HepG2 (cell line): Measurements from ENCODE around the gene ADORA2B. TPM values are rescaled to one million over a fixed set of nuclear protein-coding genes. Genes with fewer than 3 reads are reported as not detected.

Source experiments
- ATF1 ChIP-seq: IDR thresholded peaks from 2 replicates; pipeline ENCODE4 v1.6.1; 2016; ENCODE audit warnings: mild to moderate bottlenecking, control low read depth
- HOXA3 ChIP-seq: sonication (generic); formaldehyde crosslinking; IDR thresholded peaks from 2 replicates; pipeline ENCODE4 v1.5.0; 2020; ENCODE audit warnings: missing genetic modification reagents
- IRF2 ChIP-seq: IDR thresholded peaks from 2 replicates; pipeline ENCODE4 v1.6.1; 2018; ENCODE audit warnings: missing genetic modification reagents, missing compliant biosample characterization
- KDM4B ChIP-seq: sonication (generic); formaldehyde crosslinking; IDR thresholded peaks from 2 replicates; pipeline ENCODE4 v1.4.0; 2020; ENCODE audit warnings: missing genetic modification reagents
- MAFG ChIP-seq: sonication (generic); formaldehyde crosslinking; IDR thresholded peaks from 2 replicates; pipeline ENCODE4 v1.5.1; 2020; ENCODE audit warnings: mild to moderate bottlenecking, missing genetic modification reagents
- MAFK ChIP-seq, 2 experiments: IDR thresholded peaks in 1 of 2; conservative IDR thresholded peaks in 1 of 2; 2 replicates each; pipeline ENCODE4 v1.6.1; 2011; ENCODE audit warnings: improper control_type of control experiment in 2 of 2, low read length in 2 of 2
- MED1 ChIP-seq: sonication (generic); formaldehyde crosslinking; IDR thresholded peaks from 2 replicates; pipeline ENCODE4 v1.4.0; 2020; ENCODE audit warnings: missing genetic modification reagents
- MIER2 ChIP-seq: IDR thresholded peaks from 2 replicates; pipeline ENCODE4 v1.6.1; 2016; ENCODE audit warnings: missing biosample characterization, missing genetic modification reagents
- MTA1 ChIP-seq: sonication (generic); formaldehyde crosslinking; IDR thresholded peaks from 2 replicates; pipeline ENCODE4 v1.4.0; 2020; ENCODE audit warnings: missing genetic modification reagents, mild to moderate bottlenecking, borderline replicate concordance
- NFRKB ChIP-seq: fragments of 450-650 bp; IDR thresholded peaks from 2 replicates; pipeline ENCODE4 v1.6.1; 2017
- PHF8 ChIP-seq: sonication (generic); formaldehyde crosslinking; IDR thresholded peaks from 2 replicates; pipeline ENCODE4 v1.5.0; 2020; ENCODE audit warnings: missing genetic modification reagents
- RARG ChIP-seq: sonication (generic); formaldehyde crosslinking; IDR thresholded peaks from 2 replicates; pipeline ENCODE4 v1.4.0; 2020; ENCODE audit warnings: low read depth, mild to moderate bottlenecking, missing genetic modification reagents
- SALL2 ChIP-seq: sonication (generic); formaldehyde crosslinking; IDR thresholded peaks from 2 replicates; pipeline ENCODE4 v1.8.1; 2023; ENCODE audit warnings: mild to moderate bottlenecking, missing genetic modification reagents, inconsistent platforms
- SIX4 ChIP-seq: sonication (generic); formaldehyde crosslinking; IDR thresholded peaks from 2 replicates; pipeline ENCODE4 v1.4.0; 2020; ENCODE audit warnings: missing genetic modification reagents
- TAF1 ChIP-seq: sonication (generic); formaldehyde crosslinking; IDR thresholded peaks from 2 replicates; pipeline ENCODE4 v1.4.0; 2020; ENCODE audit warnings: missing genetic modification reagents
- WIZ ChIP-seq: sonication (generic); formaldehyde crosslinking; IDR thresholded peaks from 2 replicates; pipeline ENCODE4 v1.5.1; 2020; ENCODE audit warnings: mild to moderate bottlenecking, missing genetic modification reagents
- ZFAT ChIP-seq: sonication (generic); formaldehyde crosslinking; conservative IDR thresholded peaks from 2 replicates; pipeline ENCODE4 v1.8.1; 2023; ENCODE audit warnings: missing genetic modification reagents, inconsistent platforms
- ZFP1 ChIP-seq: IDR thresholded peaks from 2 replicates; pipeline ENCODE4 v1.6.1; 2016
- ZNF234 ChIP-seq: sonication (generic); formaldehyde crosslinking; conservative IDR thresholded peaks from 2 replicates; pipeline ENCODE4 v1.5.1; 2020; ENCODE audit warnings: mild to moderate bottlenecking, missing genetic modification reagents
- ZNF354B ChIP-seq: sonication (generic); formaldehyde crosslinking; IDR thresholded peaks from 2 replicates; pipeline ENCODE4 v1.8.0; 2022; ENCODE audit warnings: mild to moderate bottlenecking, missing genetic modification reagents
- ZNF460 ChIP-seq: sonication (generic); formaldehyde crosslinking; IDR thresholded peaks from 2 replicates; pipeline ENCODE4 v1.5.1; 2020; ENCODE audit warnings: missing genetic modification reagents, mild to moderate bottlenecking, borderline replicate concordance
- ZNF563 ChIP-seq: sonication (generic); formaldehyde crosslinking; IDR thresholded peaks from 2 replicates; pipeline ENCODE4 v1.8.0; 2022; ENCODE audit warnings: mild to moderate bottlenecking, moderate library complexity, missing genetic modification reagents
- ZNF790 ChIP-seq: sonication (generic); formaldehyde crosslinking; IDR thresholded peaks from 2 replicates; pipeline ENCODE4 v1.8.0; 2022; ENCODE audit warnings: missing genetic modification reagents, mild to moderate bottlenecking, borderline replicate concordance
- polyA plus RNA-seq, 8 experiments: library from polyadenylated mRNA; depleted of rRNA in 3 of 8; stranded (reverse) in 7 of 8; unstranded in 1 of 8; fragments of >200 nt; fragmentation: Illumina TruSeq in 4 of 8; extraction: Trizol in 4 of 8; gene quantifications; 2 replicates each; pipeline versions ENCODE4 v1.2.1 to v1.2.3, GENCODE V29; 2011 to 2016; ENCODE audit warnings: low read depth in 4 of 8, missing spikeins in 1 of 8, mixed read lengths in 1 of 8; ENCODE audit not compliant: insufficient read depth in 1 of 8
- total RNA-seq, 5 experiments: library from RNA; depleted of rRNA; stranded (reverse); fragments of >200 nt; fragmentation: Illumina TruSeq; extraction: Trizol; gene quantifications; 2 replicates each; pipeline ENCODE4 v1.2.3, GENCODE V29; 2016; ENCODE audit warnings: low read depth in 1 of 5
- TF ChIP-seq, protein P1 (sequence below): sonication (generic); formaldehyde crosslinking; IDR thresholded peaks from 2 replicates; pipeline ENCODE4 v1.4.0; 2020; ENCODE audit warnings: missing genetic modification reagents, borderline replicate concordance
- TF ChIP-seq, protein P2 (sequence below): sonication (generic); formaldehyde crosslinking; IDR thresholded peaks from 2 replicates; pipeline ENCODE4 v1.5.1; 2020; ENCODE audit warnings: missing genetic modification reagents, mild to moderate bottlenecking, borderline replicate concordance
- TF ChIP-seq, protein P3 (sequence below): sonication (generic); formaldehyde crosslinking; IDR thresholded peaks from 2 replicates; pipeline ENCODE4 v1.8.0; 2022; ENCODE audit warnings: missing genetic modification reagents, low read depth, mild to moderate bottlenecking, borderline replicate concordance
- TF ChIP-seq, protein P4 (sequence below): sonication (generic); formaldehyde crosslinking; IDR thresholded peaks from 2 replicates; pipeline ENCODE4 v1.5.1; 2020; ENCODE audit warnings: missing genetic modification reagents, mild to moderate bottlenecking, borderline replicate concordance

Gene ADORA2B
- total and polyA plus RNA-seq, 2 of the 13 experiments (the other 11 are each of a cell fraction or from before 2014, with no cell fraction given), result 10.4 to 20.0 TPM

DNA sequence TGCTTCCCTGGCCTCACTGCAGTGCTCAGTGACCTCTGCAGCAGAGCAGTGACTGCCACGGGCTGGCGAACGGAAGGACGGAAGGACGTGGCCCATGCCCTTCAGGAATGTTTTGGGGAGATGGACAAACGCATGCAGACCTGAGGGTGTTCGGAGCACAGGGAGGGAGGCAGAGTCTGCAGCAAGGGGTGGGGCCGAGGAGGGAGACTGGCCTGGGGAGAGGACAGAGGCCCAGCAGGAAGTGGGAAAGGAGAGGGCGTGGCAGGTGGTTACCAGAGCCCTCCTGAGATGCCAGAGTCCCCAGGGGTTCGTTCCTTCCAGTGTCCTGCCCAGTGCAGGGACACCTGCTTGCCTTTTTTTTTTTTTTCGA, 21.9 kb downstream of the ADORA2B start (continued):
- TF ChIP-seq ZNF563 (CRISPR knock-in tag) (no peak), PHF8 (CRISPR knock-in tag) (peak; percentile 42; the same call in 1 of the 2 replicates), IRF2 (0 out of 2 replicates have a peak, but pooled peaks have one; percentile 7), NFRKB (no peak), ZNF354B (CRISPR knock-in tag) (no peak), SIX4 (CRISPR knock-in tag) (no peak), ATF1 (CRISPR knock-in tag) (no peak), MIER2 (CRISPR knock-in tag) (no peak), MTA1 (CRISPR knock-in tag) (no peak), ZNF790 (no peak), SALL2 (CRISPR knock-in tag) (no peak), ZFAT (CRISPR knock-in tag) (no peak), TAF1 (CRISPR knock-in tag) (no peak), MAFK (conservative IDR thresholded peaks at IDR 0.05 in 1 of 2, IDR thresholded peaks at IDR 0.05 in 1 of 2; ENCODE audit: low read length in 2 of 2) (no peak), RARG (CRISPR knock-in tag) (no peak), MAFG (CRISPR knock-in tag) (no peak), WIZ (CRISPR knock-in tag) (no peak), MED1 (no peak; the same call in 1 of the 2 replicates), ZNF234 (no peak), ZNF460 (CRISPR knock-in tag) (no peak), KDM4B (CRISPR knock-in tag) (no peak), HOXA3 (CRISPR knock-in tag) (no peak), ZFP1 (no peak)
- TF ChIP-seq, protein P1, sequence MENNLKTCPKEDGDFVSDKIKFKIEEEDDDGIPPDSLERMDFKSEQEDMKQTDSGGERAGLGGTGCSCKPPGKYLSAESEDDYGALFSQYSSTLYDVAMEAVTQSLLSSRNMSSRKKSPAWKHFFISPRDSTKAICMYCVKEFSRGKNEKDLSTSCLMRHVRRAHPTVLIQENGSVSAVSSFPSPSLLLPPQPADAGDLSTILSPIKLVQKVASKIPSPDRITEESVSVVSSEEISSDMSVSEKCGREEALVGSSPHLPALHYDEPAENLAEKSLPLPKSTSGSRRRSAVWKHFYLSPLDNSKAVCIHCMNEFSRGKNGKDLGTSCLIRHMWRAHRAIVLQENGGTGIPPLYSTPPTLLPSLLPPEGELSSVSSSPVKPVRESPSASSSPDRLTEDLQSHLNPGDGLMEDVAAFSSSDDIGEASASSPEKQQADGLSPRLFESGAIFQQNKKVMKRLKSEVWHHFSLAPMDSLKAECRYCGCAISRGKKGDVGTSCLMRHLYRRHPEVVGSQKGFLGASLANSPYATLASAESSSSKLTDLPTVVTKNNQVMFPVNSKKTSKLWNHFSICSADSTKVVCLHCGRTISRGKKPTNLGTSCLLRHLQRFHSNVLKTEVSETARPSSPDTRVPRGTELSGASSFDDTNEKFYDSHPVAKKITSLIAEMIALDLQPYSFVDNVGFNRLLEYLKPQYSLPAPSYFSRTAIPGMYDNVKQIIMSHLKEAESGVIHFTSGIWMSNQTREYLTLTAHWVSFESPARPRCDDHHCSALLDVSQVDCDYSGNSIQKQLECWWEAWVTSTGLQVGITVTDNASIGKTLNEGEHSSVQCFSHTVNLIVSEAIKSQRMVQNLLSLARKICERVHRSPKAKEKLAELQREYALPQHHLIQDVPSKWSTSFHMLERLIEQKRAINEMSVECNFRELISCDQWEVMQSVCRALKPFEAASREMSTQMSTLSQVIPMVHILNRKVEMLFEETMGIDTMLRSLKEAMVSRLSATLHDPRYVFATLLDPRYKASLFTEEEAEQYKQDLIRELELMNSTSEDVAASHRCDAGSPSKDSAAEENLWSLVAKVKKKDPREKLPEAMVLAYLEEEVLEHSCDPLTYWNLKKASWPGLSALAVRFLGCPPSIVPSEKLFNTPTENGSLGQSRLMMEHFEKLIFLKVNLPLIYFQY (CRISPR knock-in tag), result no peak
- TF ChIP-seq, protein P2, sequence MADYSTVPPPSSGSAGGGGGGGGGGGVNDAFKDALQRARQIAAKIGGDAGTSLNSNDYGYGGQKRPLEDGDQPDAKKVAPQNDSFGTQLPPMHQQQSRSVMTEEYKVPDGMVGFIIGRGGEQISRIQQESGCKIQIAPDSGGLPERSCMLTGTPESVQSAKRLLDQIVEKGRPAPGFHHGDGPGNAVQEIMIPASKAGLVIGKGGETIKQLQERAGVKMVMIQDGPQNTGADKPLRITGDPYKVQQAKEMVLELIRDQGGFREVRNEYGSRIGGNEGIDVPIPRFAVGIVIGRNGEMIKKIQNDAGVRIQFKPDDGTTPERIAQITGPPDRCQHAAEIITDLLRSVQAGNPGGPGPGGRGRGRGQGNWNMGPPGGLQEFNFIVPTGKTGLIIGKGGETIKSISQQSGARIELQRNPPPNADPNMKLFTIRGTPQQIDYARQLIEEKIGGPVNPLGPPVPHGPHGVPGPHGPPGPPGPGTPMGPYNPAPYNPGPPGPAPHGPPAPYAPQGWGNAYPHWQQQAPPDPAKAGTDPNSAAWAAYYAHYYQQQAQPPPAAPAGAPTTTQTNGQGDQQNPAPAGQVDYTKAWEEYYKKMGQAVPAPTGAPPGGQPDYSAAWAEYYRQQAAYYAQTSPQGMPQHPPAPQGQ (CRISPR knock-in tag), result no peak
- TF ChIP-seq, protein P3, sequence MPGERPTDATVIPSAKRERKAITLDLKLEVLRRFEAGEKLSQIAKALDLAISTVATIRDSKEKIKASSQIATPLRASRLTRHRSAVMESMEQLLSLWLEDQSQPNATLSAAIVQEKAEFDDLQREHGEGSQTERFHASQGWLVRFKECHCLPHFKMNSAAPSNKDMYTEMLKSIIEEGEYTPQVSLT (CRISPR knock-in tag), result no peak
- TF ChIP-seq, protein P4, sequence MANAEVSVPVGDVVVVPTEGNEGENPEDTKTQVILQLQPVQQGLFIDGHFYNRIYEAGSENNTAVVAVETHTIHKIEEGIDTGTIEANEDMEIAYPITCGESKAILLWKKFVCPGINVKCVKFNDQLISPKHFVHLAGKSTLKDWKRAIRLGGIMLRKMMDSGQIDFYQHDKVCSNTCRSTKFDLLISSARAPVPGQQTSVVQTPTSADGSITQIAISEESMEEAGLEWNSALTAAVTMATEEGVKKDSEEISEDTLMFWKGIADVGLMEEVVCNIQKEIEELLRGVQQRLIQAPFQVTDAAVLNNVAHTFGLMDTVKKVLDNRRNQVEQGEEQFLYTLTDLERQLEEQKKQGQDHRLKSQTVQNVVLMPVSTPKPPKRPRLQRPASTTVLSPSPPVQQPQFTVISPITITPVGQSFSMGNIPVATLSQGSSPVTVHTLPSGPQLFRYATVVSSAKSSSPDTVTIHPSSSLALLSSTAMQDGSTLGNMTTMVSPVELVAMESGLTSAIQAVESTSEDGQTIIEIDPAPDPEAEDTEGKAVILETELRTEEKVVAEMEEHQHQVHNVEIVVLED (CRISPR knock-in tag), result no peak
